Gastrocnemius medialis (tissue), 4 donors: Measurements from ENCODE around the gene PIRT. TPM values are rescaled to one million over a fixed set of nuclear protein-coding genes. Genes with fewer than 3 reads are reported as not detected.
"Not testable (repeated sequence)": the region's sequence is repeated elsewhere in the genome, so short reads cannot be mapped to it uniquely, and the experiment has no call there.

Experiments used
- ATAC-seq, 2 donors: fragments of 150-250 bp; one replicate each; pipeline ENCODE4 v1.9.1; 2016
- DNase-seq, 2 donors: peaks; one replicate each; pipeline ENCODE4 v3.0.0-alpha.2; 2019
- H3K27ac ChIP-seq, 4 donors: fragments of 200-600 bp; sonication (generic); 1 replicate in 1 of 4; 2 replicates in 3 of 4; pipeline ENCODE4 v1.5.1; 2016 to 2018; ENCODE audit warnings: mild to moderate bottlenecking in 2 of 4, moderate library complexity in 1 of 4
- H3K27me3 ChIP-seq, 3 donors: fragments of 200-600 bp; sonication (generic) in 2 of 3; 1 replicate in 1 of 3; 2 replicates in 2 of 3; pipeline versions ENCODE4 v1.5.1 to v1.6.0; 2016 to 2019; ENCODE audit warnings: mild to moderate bottlenecking in 1 of 3, moderate library complexity in 1 of 3
- H3K36me3 ChIP-seq, 2 donors: fragments of 200-600 bp; sonication (generic) in 1 of 2; one replicate each; pipeline ENCODE4 v1.5.1; 2017 to 2018
- H3K4me1 ChIP-seq, 2 donors: fragments of 200-600 bp; sonication (generic) in 1 of 2; one replicate each; pipeline ENCODE4 v1.5.1; 2016 to 2017; ENCODE audit warnings: mild to moderate bottlenecking in 2 of 2
- H3K4me3 ChIP-seq, 4 donors: fragments of 200-600 bp; sonication (generic) in 3 of 4; 1 replicate in 1 of 4; 2 replicates in 3 of 4; pipeline ENCODE4 v1.5.1; 2016 to 2019; ENCODE audit warnings: mild to moderate bottlenecking in 2 of 4
- H3K9me3 ChIP-seq, 3 donors: fragments of 200-600 bp; sonication (generic) in 2 of 3; 1 replicate in 1 of 3; 2 replicates in 2 of 3; pipeline ENCODE4 v1.5.1; 2016 to 2019
- POLR2A ChIP-seq, 2 donors: fragments of 450-650 bp; IDR thresholded peaks; one replicate each; pipeline ENCODE4 v1.6.1; 2017; ENCODE audit warnings: antibody characterized with exemption in 2 of 2, mild to moderate bottlenecking in 2 of 2, moderate library complexity in 2 of 2
- in situ Hi-C, 4 donors: fragments of 200-750 bp; cut with MboI; loops; one replicate each; pipeline versions ENCODE4 v1.15.0 to v1.8.0; 2017; ENCODE audit warnings: low sequenced_read_pairs in 4 of 4
- intact Hi-C: fragments of 100-400 bp; cut with DNase I; formaldehyde crosslinking; loops from one replicate; pipeline ENCODE4 v1.15.1; 2023; ENCODE audit warnings: low total_unique reads
- total RNA-seq, 4 donors: library from RNA; depleted of rRNA; stranded (reverse); fragments of >200 nt; gene quantifications; one replicate each; pipeline versions ENCODE4 v1.1.0 to v1.2.3, GENCODE V29; 2016
- TF ChIP-seq, protein P1 (sequence below), 5 experiments: fragments of 450-650 bp in 3 of 5; fragments of 200-600 bp in 2 of 5; sonication (generic) in 2 of 5; IDR thresholded peaks in 4 of 5; conservative IDR thresholded peaks in 1 of 5; 1 replicate in 4 of 5; 2 replicates in 1 of 5; pipeline ENCODE4 v1.5.1; 2016 to 2019; ENCODE audit warnings: antibody characterized with exemption in 5 of 5, mild to moderate bottlenecking in 3 of 5, moderate library complexity in 3 of 5

PIRT gene
- total RNA-seq, 4 donors from 2014 or later = not detected

DNA sequence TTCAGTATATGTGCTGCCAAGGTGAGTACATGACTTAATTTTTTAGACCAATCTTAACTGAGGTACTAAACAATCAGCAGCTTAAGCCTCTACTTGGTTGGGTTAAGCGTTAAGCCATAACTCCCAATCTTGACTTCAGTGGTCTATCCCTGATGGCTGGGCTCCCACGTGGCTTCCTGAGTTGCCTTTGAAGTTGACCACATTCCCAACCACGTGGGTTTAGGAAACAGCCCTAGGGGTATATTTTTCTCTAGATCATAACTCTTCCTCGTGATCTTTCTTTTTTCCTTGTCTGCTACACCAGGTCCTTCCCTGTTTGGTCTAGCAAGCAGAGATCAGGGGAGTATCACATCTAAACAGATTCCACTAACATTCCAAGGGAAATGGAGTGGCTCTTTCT is 20.1 kb upstream of the PIRT start:
- Histone ChIP-seq H3K36me3 (no peaks in the 10 kb centered on the region), H3K4me3 (no peak overlapping the region), H3K9me3 (no peaks in the 10 kb centered on the region), H3K27ac (no peak overlapping the region), H3K27me3 (no peaks in the 10 kb centered on the region), H3K4me1 (no peaks in the 10 kb centered on the region)
- ATAC-seq (no peak), DNase-seq (no peak)
- intact Hi-C loops = no loop called here
- no peak for TF ChIP-seq POLR2A (IDR thresholded peaks at IDR 0.05)
- TF ChIP-seq, protein P1, sequence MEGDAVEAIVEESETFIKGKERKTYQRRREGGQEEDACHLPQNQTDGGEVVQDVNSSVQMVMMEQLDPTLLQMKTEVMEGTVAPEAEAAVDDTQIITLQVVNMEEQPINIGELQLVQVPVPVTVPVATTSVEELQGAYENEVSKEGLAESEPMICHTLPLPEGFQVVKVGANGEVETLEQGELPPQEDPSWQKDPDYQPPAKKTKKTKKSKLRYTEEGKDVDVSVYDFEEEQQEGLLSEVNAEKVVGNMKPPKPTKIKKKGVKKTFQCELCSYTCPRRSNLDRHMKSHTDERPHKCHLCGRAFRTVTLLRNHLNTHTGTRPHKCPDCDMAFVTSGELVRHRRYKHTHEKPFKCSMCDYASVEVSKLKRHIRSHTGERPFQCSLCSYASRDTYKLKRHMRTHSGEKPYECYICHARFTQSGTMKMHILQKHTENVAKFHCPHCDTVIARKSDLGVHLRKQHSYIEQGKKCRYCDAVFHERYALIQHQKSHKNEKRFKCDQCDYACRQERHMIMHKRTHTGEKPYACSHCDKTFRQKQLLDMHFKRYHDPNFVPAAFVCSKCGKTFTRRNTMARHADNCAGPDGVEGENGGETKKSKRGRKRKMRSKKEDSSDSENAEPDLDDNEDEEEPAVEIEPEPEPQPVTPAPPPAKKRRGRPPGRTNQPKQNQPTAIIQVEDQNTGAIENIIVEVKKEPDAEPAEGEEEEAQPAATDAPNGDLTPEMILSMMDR (IDR thresholded peaks at IDR 0.05 in 4 of 5, conservative IDR thresholded peaks at IDR 0.05 in 1 of 5) = no peak
- in situ Hi-C loops = loop anchor here in 1 of 4 donors (25.0 kb wide), 1 partner anchor 779 kb away; no protein-coding TSS in a partner anchor

DNA sequence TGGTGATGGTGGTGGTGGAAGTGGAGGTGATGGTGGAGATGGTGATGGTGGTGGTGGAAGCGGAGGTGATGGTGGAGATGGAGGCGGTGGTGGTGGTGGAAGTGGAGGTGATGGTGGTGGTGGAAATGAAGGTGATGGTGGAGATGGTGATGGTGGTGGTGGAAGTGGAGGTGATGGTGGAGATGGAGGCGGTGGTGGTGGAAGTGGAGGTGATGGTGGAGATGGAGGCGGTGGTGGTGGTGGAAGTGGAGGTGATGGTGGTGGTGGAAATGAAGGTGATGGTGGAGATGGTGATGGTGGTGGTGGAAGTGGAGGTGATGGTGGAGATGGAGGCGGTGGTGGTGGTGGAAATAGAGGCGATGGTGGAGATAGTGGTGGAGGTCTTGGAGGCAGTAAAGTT is 8.7 kb upstream of the PIRT start:
- not testable (repeated sequence) for H3K9me3 ChIP-seq, H3K36me3 ChIP-seq, H3K4me1 ChIP-seq, ATAC-seq, H3K4me3 ChIP-seq, DNase-seq, H3K27ac ChIP-seq, H3K27me3 ChIP-seq
- intact Hi-C loops = loop anchor here (5.0 kb wide), 1 partner anchor 49 kb away; no protein-coding TSS in a partner anchor
- in situ Hi-C loops = loop anchor here (5.0 to 25.0 kb wide), 5 partner anchors 109 to 209 kb away; partner anchors contain the start of gene TMEM220 (in 2 of the 4)

DNA sequence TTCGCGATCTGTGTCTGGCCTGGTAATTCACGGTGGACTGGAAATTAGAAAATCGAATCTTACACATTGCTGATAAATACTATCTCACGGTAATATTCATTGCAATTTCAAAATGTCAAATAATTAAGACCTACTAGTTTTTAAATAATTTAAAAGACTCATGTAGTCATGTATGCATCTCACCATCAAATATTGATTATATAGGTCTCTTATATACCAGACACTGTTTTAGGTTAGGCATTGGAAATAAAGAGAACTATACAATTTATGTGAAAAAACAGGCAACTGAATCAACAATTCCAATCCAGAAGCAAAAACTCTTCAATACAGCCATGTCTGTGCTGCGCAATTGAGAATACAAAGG is 7.5 kb upstream of the PIRT start:
- H3K4me3 ChIP-seq = peak overlapping the region in 2 of 4 donors; percentile 43 to 46

GRCh38 chr17:10844621-10845387 is 6.9 kb upstream of the PIRT start:
- TF ChIP-seq POLR2A (IDR thresholded peaks at IDR 0.05) = no peak
- TF ChIP-seq, protein P1 (IDR thresholded peaks at IDR 0.05 in 4 of 5, conservative IDR thresholded peaks at IDR 0.05 in 1 of 5) = peak; percentile 88 to 98 (median 94)
- Histone ChIP-seq H3K4me1 (peaks cover 0 to 3% of the 10 kb centered on the region in 2 donors), H3K36me3 (no peaks in the 10 kb centered on the region), H3K27me3 (peaks cover 0 to 5% (median 0%) of the 10 kb centered on the region in 3 donors), H3K9me3 (no peaks in the 10 kb centered on the region), H3K27ac (no peak overlapping the region), H3K4me3 (peak overlapping the region; percentile 41 to 52 (median 44))
- DNase-seq = peak; percentile 44 to 57
- in situ Hi-C loops = loop anchor here (5.0 to 25.0 kb wide), 5 partner anchors 108 to 208 kb away; partner anchors contain the start of gene TMEM220 (in 2 of the 4)
- peak; percentile 85 to 94 for ATAC-seq
- intact Hi-C loops = loop anchor here (1.0 to 5.0 kb wide), 3 partner anchors 48 to 199 kb away; no protein-coding TSS in a partner anchor

More for the DNA sequence above, 7.5 kb upstream of the PIRT start:
- Histone ChIP-seq H3K36me3 (no peaks in the 10 kb centered on the region), H3K9me3 (no peaks in the 10 kb centered on the region), H3K27ac (no peak overlapping the region), H3K4me1 (peaks cover 0 to 3% of the 10 kb centered on the region in 2 donors), H3K27me3 (peaks cover 0 to 5% (median 0%) of the 10 kb centered on the region in 3 donors)
- intact Hi-C loops (loop anchor here (1.0 to 5.0 kb wide), 3 partner anchors 48 to 199 kb away; no protein-coding TSS in a partner anchor), in situ Hi-C loops (loop anchor here (5.0 to 25.0 kb wide), 5 partner anchors 108 to 208 kb away; partner anchors contain the start of gene TMEM220 (in 2 of the 4))
- DNase-seq = no peak
- ATAC-seq = no peak
- TF ChIP-seq, protein P1 (IDR thresholded peaks at IDR 0.05 in 4 of 5, conservative IDR thresholded peaks at IDR 0.05 in 1 of 5) = no peak
- no peak for TF ChIP-seq POLR2A (IDR thresholded peaks at IDR 0.05)

DNA sequence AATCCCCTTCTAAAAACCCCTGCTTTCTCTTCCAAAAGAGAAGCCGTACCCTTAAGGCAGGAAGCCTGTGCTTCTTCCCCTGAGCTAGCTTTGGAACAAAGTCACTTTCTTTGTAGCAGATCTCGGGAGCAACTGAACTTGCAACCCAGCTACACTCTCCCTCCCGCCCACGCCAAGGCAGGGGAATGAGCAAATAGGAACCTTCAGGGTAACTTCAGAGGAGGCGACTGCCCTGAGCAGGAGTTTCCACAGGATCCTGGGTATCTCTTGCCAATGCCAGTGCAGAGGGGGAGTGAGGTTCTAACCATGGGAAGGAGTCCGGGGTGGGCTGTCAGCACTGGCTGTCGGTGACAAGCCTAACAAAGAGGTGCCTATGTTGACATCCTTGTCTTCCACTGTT is 5.9 kb upstream of the PIRT start:
- H3K36me3 ChIP-seq = no peaks in the 10 kb centered on the region
- DNase-seq (no peak), ATAC-seq (no peak)
- H3K4me3 ChIP-seq = no peak overlapping the region
- in situ Hi-C loops (loop anchor here (5.0 to 25.0 kb wide), 4 partner anchors 107 to 207 kb away; partner anchors contain the start of gene TMEM220 (in 2 of the 4)), intact Hi-C loops (no loop called here)
- H3K27me3 ChIP-seq = peaks cover 0 to 5% (median 0%) of the 10 kb centered on the region in 3 donors
- H3K9me3 ChIP-seq = no peaks in the 10 kb centered on the region
- H3K4me1 ChIP-seq = peaks cover 0 to 3% of the 10 kb centered on the region in 2 donors
- H3K27ac ChIP-seq = no peak overlapping the region
- TF ChIP-seq, protein P1 (IDR thresholded peaks at IDR 0.05 in 4 of 5, conservative IDR thresholded peaks at IDR 0.05 in 1 of 5) = no peak
- TF ChIP-seq POLR2A (IDR thresholded peaks at IDR 0.05) = no peak
